Colonic mucosa (tissue), 4 donors: ENCODE results near the gene MAPK1. TPM values are rescaled to one million over a fixed set of nuclear protein-coding genes. Genes with fewer than 3 reads are reported as not detected.
"Not testable (repeated sequence)": the region's sequence is repeated elsewhere in the genome, so short reads cannot be mapped to it uniquely, and the experiment has no call there.

ENCODE experiments used
- DNase-seq: peaks from one replicate; pipeline ENCODE4 v3.0.0-alpha.2; 2020
- H3K27ac ChIP-seq: fragments of 200-600 bp; one replicate; pipeline ENCODE4 v1.8.0; 2021
- H3K27me3 ChIP-seq: fragments of 200-600 bp; one replicate; pipeline ENCODE4 v1.8.0; 2021
- H3K36me3 ChIP-seq: fragments of 200-600 bp; one replicate; pipeline ENCODE4 v1.8.0; 2021
- H3K4me1 ChIP-seq: fragments of 200-600 bp; one replicate; pipeline ENCODE4 v1.8.0; 2021; ENCODE audit warnings: mild to moderate bottlenecking
- H3K4me3 ChIP-seq: fragments of 200-600 bp; one replicate; pipeline ENCODE4 v1.8.0; 2021
- H3K9ac ChIP-seq, 2 donors: one replicate each; pipeline ENCODE4 v1.7.0; 2013; ENCODE audit warnings: control low read depth in 2 of 2, low read depth in 2 of 2, low read length in 2 of 2
- H3K9me3 ChIP-seq: fragments of 200-600 bp; one replicate; pipeline ENCODE4 v1.8.0; 2021
- intact Hi-C: fragments of 100-400 bp; cut with DNase I; formaldehyde crosslinking; loops from one replicate; pipeline ENCODE4 v1.14.1; 2022
- total RNA-seq, 2 donors: library from RNA; stranded (reverse); fragmentation: NEBNext Ultra II Directional in 1 of 2; extraction: Animal tissue kit (Norgen Biotek cat#: 25700) in 1 of 2; gene quantifications; one replicate each; pipeline ENCODE4 v1.2.1, GENCODE V29; 2021
- TF ChIP-seq, protein P1 (sequence below): fragments of 200-600 bp; IDR thresholded peaks from one replicate; pipeline ENCODE4 v1.8.0; 2022; ENCODE audit warnings: antibody characterized with exemption, mild to moderate bottlenecking
- donor health status: healthy.
- donor health status: DM: no; HTN: no; CAD: no.
- donor health status: DM: no; HTN: no; CAD: no.

Gene MAPK1
- total RNA-seq, 2 donors from 2014 or later: 140 to 147 TPM

DNA sequence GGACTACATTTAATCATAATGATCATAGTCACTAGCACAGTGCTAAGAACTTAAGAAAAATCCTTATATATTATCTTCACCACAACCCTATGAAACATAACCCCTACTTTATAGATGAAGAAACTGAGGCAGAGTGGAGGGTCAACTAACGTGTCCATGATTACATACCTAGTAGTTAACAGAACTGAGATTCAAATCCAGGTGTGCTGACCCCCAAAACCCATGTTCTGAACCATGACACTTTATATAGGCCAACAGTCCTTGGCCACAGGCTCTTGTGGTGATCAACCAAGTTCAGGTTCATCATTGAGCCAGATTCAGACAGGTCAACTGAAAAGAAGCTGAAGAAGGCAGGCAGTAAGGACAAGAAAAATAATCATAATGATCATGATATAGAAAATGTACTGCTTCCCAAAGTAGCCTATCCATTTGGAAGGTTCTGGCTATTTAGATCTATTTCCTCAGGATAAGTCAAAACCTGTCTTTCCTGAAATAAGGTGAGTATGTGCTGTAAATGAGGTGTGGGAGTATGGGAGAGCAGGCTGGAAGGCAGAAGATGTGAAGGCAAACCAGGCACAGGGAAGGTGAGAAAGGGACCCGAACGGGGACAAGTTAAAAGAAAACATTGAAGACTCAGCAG is 39.7 kb downstream of the MAPK1 start:
- DNase-seq: no peak
- no peak overlapping the region for H3K4me3 ChIP-seq
- no peaks in the 10 kb centered on the region for H3K9me3 ChIP-seq
- no peak overlapping the region for H3K27ac ChIP-seq
- no peaks in the 10 kb centered on the region for H3K27me3 ChIP-seq
- TF ChIP-seq, protein P1, sequence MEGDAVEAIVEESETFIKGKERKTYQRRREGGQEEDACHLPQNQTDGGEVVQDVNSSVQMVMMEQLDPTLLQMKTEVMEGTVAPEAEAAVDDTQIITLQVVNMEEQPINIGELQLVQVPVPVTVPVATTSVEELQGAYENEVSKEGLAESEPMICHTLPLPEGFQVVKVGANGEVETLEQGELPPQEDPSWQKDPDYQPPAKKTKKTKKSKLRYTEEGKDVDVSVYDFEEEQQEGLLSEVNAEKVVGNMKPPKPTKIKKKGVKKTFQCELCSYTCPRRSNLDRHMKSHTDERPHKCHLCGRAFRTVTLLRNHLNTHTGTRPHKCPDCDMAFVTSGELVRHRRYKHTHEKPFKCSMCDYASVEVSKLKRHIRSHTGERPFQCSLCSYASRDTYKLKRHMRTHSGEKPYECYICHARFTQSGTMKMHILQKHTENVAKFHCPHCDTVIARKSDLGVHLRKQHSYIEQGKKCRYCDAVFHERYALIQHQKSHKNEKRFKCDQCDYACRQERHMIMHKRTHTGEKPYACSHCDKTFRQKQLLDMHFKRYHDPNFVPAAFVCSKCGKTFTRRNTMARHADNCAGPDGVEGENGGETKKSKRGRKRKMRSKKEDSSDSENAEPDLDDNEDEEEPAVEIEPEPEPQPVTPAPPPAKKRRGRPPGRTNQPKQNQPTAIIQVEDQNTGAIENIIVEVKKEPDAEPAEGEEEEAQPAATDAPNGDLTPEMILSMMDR: no peak
- H3K4me1 ChIP-seq: no peaks in the 10 kb centered on the region
- H3K9ac ChIP-seq: no peak overlapping the region
- intact Hi-C loops: no loop called here
- no peaks in the 10 kb centered on the region for H3K36me3 ChIP-seq

DNA sequence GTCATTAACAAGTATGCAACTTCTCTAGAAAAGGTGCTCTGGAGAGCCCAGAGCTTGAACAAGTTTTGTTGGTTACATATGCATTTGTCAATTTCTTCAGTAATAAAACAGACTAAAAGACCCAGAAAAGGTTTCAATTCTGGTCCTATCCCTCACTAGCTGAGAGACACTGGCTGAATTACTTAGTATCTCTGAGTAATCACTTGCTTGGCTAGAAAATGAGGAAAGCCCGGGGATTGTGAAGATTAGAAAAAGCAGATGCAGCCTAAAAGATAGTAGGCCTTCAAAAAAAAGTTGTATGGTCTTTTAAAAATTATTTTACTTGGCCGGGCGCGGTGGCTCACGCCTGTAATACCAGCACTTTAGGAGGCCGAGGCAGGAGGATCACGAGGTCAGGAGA is 41.2 kb downstream of the MAPK1 start:
- Histone ChIP-seq H3K27me3 (no peaks in the 10 kb centered on the region), H3K4me3 (no peak overlapping the region), H3K4me1 (no peaks in the 10 kb centered on the region), H3K36me3 (no peaks in the 10 kb centered on the region), H3K9ac (no peak overlapping the region), H3K9me3 (no peaks in the 10 kb centered on the region), H3K27ac (no peak overlapping the region)
- intact Hi-C loops: no loop called here
- TF ChIP-seq, protein P1: no peak
- no peak for DNase-seq

DNA sequence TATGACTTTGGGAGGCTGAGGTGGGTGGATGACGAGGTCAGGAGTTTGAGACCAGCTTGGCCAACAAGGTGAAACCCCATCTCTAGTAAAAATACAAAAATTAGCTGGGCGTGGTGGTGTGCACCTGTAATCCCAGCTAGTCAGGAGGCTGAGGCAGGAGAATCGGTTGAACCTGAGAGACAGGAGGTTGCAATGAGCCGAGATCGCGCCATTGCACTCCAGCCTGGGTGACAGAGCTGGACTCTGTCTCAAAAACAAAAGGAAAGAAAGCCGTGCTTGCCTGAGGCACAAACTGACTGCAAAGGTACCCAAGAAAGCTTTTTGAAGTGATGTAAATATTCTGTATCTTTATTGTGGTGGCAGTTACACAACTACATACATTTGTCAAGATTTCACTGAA is 42.5 kb downstream of the MAPK1 start:
- H3K4me1 ChIP-seq, H3K9ac ChIP-seq, DNase-seq, H3K9me3 ChIP-seq, H3K27ac ChIP-seq, H3K27me3 ChIP-seq, H3K36me3 ChIP-seq, intact Hi-C loops, H3K4me3 ChIP-seq: not testable (repeated sequence)

DNA sequence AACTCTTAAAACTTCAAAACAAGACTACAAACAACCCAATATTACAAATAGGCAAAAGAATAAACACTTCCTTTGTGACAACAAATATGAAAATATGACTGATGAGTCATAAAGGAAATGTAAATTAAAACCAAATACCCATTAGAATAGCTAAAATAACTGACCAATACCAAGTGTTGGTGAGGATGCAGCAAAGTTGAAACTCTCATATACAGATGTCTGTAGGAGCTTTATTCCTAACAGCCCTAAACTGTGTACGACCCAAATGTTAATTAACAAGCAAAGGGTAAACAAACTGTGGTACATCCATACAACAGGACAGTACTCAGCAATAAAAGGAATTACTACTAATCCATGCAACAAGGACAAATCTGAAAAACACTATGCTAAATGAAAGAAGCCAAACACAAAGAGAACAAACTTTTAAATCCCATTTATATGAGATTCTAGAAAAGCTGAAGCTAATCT is 43.0 kb downstream of the MAPK1 start:
- no peak for DNase-seq
- no peaks in the 10 kb centered on the region for H3K27me3 ChIP-seq
- no peaks in the 10 kb centered on the region for H3K36me3 ChIP-seq
- no peak overlapping the region for H3K9ac ChIP-seq
- no peaks in the 10 kb centered on the region for H3K9me3 ChIP-seq
- no peaks in the 10 kb centered on the region for H3K4me1 ChIP-seq
- TF ChIP-seq, protein P1: no peak
- intact Hi-C loops: no loop called here
- H3K27ac ChIP-seq: no peak overlapping the region
- no peak overlapping the region for H3K4me3 ChIP-seq

DNA sequence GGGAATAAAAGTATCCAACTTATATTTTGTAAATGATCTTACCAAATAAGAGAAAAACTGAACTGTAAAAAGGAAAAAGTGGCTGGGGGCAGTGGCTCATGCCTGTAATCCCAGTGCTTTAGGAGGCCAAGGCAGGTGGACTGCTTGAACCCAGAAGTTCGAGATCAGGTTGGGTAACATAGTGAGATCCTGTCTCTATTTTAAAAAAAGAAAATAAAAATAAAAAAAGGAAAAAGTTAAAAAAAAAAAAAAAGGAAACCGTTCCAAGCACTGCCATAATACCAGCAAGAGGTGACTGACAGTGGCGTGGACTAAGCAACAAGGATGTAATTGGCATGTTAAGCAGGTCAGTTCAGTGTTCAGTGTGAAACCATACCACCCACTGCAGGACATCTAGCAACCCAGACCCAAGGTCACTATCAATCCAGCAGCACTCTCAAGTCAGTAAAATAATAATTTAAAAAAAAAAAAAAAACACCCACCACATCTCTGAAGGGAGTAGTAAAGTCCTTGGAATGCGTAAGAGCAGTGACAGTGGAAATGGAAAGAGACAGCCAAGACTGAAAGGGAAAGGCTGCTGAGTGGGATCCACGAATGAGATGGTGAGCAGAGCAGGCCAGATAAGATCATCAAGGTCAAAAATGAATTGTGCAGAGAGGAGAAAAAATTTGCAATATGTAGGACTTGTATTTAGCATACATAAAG is 43.6 kb downstream of the MAPK1 start:
- no peak for DNase-seq
- no peak overlapping the region for H3K9ac ChIP-seq
- no peaks in the 10 kb centered on the region for H3K9me3 ChIP-seq
- intact Hi-C loops: no loop called here
- TF ChIP-seq, protein P1: no peak
- no peaks in the 10 kb centered on the region for H3K4me1 ChIP-seq
- no peak overlapping the region for H3K27ac ChIP-seq
- H3K4me3 ChIP-seq: no peak overlapping the region
- H3K36me3 ChIP-seq: no peaks in the 10 kb centered on the region
- H3K27me3 ChIP-seq: no peaks in the 10 kb centered on the region

DNA sequence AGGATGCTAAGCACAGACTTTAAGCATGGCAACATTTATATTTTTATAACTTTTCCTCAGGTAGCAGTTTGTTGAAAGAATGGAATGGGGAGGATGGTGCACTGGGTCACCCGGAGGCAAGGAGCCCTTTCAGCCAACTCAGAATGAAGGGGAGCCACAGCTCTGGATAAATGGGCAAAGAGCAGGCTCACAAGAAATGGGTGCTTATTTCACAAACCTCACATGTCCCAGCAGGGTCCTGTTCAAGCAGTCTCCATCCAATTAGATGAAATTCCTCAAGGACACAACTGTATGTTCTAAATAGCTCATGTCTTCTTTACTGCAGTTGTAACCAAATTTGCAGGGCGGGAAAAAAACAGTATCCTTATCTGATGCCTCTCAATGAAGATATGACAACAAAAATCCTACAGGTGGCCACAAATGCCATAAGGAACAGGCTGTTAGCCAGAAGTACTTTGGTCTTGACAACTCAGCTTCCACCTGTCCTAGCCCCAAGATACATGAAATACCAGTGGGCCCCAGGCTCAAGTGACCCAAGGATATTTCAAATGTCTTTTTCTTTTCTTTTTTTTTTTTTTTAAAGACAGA is 48.2 kb downstream of the MAPK1 start:
- intact Hi-C loops: no loop called here

More for the DNA sequence above, 48.2 kb downstream of the MAPK1 start:
- H3K4me1 ChIP-seq: peaks cover 12% of the 10 kb centered on the region
- TF ChIP-seq, protein P1: no peak
- no peak overlapping the region for H3K4me3 ChIP-seq
- no peak overlapping the region for H3K27ac ChIP-seq
- no peaks in the 10 kb centered on the region for H3K9me3 ChIP-seq
- no peak overlapping the region for H3K9ac ChIP-seq
- H3K27me3 ChIP-seq: no peaks in the 10 kb centered on the region
- H3K36me3 ChIP-seq: no peaks in the 10 kb centered on the region
- DNase-seq: no peak
